HG03280 (cell line): ENCODE results near the gene CCDC157.

Source experiments
- ATAC-seq: cut with Tn5 transposase; IDR thresholded peaks from one replicate; pipeline ENCODE4 v1.9.1; 2021; ENCODE audit warnings: mild to moderate bottlenecking, moderate library complexity; ENCODE audit not compliant: unreplicated experiment

CCDC157 gene

DNA sequence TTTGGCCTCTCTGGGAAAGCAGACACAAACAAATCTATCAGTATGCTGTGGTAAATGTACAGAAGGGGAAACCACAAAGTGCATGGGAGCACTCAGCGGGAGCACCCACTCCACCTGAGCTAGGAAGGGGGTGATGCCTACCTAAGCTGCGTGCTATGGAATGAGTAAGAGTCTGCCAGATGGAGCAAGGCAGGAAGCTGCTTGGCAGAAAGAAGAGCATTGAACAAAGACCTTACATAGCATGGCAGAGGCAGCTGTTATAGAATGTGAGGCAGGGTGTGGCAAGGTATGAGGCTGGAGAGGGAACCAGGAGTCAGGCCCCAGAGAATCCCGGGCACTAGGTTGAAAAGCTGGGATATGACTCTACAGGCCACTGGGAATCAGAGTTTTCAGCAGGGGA, 55.0 kb downstream of the CCDC157 start:
- no peak for ATAC-seq

GRCh38 chr22:30413001-30413400, 56.2 kb downstream of the CCDC157 start:
- ATAC-seq = no peak

DNA sequence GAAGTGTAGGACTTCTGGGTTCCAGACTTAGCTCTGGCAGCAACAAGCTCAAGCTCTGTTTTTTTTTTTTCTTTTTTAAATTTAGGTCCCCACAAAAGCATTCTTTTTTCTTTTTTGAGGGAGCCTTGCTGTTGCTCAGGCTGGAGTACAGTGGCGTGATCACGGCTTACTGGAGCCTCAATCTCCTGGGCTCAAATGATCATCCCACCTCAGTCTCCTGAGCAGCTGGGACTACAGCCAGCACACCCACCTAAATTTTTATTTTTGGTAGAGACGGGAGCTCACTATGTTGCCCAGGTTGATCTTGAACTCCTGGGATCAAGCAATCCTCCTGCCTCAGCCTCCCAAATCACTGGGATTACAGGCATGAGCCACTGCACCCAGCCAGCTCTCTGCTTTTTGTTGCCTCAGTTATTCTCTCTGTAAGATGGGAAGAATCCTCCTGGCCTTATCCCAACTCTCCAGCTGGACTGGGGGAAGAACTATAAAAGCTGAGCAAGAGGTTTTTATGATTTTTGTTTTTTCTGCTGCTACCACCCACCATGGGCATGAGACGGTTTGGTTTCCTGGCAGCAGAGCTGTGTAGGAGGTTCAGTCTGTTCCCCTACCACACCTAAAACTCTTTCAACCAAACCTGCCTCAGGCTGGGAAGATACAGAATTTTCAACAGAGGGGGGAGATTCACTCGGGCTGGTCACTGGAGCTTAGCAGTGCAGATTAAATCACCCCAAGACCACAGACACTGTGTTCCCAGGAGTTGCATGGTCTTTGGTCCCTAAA, 57.1 kb downstream of the CCDC157 start:
- no peak for ATAC-seq

- ATAC-seq = no peak
These were observed 57.8 kb downstream of the CCDC157 start for GRCh38 chr22:30414525-30415047.

- ATAC-seq = no peak
These were observed 59.6 kb downstream of the CCDC157 start for GRCh38 chr22:30416403-30416802.

DNA sequence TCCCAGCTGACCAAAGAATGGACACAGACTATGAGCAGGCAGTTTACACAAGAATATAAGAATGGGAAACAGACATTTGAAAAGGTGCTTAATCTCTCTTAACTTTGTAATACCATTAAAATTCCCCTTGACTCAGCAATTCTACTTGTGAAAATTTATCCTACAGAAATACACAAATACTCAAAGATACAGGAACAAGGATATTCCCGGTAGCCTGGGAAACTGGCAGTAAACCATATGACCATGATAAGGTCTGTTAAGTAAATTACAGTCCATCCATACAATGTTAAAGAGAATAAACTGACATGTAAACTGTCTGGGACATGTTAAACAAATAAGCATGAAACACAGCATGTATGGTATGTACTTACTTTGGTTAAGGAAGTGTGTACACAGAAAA, 60.0 kb downstream of the CCDC157 start:
- no peak for ATAC-seq

- ATAC-seq = no peak
These were observed 63.7 kb downstream of the CCDC157 start for GRCh38 chr22:30420347-30421125.

DNA sequence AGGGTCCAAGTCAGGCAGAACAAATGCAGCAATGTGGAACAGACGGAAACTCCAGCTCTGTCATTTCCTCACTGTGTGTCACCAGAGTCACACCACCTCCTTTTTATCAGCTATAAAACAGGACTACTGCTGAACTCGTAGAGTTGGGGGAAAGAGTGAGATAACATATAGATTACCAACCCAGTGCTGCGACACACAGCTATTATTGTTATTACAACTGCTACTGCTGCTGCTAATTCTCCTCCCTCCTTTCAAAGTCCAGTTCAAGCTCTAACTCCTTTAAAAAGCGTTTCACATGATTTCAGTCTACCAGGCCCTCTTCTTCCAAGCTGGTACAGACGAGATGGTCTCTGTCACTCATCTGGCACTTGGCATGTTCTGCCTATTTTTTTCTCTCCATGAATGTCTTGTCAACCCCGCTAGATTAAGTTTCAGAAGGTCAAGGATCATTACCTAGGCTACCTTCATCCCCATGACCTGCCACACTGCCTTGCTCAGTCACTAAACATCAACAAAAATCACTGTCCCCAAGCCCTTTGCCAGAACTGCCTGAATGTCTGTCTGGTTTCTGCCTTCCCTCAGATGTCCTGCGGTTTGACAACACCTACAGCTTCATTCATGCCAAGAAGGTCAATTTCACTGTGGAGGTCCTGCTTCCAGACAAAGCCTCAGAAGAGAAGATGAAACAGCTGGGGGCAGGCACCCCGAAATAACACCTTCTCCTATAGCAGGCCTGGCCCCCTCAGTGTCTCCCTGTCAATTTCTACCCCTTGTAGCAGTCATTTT, 65.1 kb downstream of the CCDC157 start:
- no peak for ATAC-seq

GRCh38 chr22:30422481-30423300, 65.9 kb downstream of the CCDC157 start:
- no peak for ATAC-seq

DNA sequence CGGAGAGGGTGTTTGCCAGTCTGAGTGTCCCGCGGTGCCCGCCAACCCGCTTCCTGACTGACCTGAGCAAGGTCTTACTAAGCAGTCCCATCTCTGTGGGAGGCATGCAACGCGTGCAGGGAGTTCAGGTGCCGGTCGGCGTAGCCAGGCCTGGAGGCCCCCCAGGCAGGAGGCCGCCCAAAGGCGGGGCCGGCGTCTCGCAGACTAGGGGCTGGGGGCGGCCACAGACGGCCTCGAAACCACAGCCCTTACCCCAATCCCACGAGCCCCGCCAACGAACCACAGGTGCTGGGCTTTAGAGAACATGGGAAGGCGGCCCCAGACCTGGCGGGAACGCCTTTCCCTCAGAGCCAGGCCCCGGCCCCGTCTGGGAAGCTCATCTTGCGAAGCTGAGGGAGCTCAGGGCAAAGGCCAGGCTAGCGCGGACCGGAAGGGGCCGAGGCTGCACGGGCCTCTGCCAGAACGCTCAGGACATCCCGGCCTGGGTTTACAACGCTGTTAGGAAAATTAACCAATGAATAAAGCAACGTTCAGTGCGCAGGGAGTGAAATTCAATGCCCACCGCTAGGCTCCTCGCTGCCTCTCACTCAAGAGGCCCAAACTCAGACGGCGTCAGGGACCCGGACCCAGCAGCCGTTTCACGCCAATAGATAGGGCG, 66.6 kb downstream of the CCDC157 start:
- peak; percentile 17 for ATAC-seq

DNA sequence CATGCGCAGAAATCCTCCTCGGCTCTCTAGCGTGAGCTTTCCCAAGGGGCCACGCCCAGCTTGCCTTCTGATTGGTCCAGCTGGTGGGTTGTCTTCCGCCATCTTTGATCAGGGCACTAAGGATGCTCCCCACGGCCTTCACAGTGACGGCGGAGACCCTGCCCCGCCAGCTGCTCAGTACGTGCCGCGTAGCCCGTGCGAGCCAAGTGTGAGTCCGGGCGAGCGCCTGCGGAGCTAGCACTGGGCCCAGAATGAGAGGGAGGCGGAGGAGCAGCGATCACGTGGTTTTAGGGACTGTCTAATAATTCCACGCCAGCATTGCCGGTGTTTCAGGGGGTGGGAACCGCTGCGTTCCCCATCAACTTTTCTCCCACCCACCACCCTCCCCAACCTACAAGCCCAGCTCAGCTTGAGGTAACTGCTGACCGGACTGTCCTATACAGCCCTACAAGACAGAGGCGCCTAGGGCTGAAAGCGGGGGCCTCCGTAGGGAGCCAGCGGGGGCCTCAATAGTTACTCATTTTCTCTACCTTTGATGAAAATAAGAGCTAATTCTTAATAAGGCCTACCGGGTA, 67.2 kb downstream of the CCDC157 start:
- ATAC-seq = peak; percentile 81

DNA sequence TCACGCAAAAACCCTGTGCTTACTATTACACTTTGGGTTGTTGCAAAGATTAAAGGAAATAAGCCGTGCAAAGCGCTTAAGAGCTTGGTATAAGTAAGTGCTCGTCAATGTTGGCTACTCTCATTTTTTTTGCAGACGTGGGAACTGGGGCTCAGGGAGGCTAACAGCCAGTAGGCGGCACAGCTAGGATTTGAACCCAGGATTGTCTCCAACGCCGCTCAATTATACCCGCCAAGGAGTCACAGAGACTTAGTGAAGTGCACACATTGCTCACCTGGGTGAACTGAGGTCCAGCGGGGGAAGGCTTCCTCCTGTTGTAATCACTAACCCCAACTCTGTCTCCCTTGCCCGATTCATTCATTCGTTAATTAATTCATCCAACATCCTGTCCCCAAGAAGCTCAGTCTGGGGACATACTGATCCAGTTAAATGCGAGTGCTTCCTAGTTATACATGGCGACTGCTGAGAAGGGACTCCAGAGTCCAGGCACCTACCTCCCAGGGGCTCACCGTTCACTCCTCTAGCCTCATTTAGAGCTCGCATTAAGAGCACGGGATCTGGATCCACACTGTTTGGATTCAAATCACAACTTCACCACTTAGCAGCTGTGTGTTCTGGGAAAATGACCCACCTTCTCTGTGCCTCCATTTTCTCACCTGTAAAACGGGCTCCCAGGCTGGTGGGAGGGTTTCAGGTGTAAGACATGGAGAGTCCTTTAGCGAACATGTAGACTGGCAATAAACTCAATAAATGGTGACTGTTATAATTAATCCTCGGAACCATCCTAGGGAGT, 67.9 kb downstream of the CCDC157 start:
- ATAC-seq = no peak

GRCh38 chr22:30425327-30425615, 68.5 kb downstream of the CCDC157 start:
- no peak for ATAC-seq

GRCh38 chr22:30425616-30426387, 69.0 kb downstream of the CCDC157 start, which contains the start of gene MTFP1:
Gene MTFP1, plus strand, starts transcription at chr22:30425768. Its CDS starts 112 bp downstream, at chr22:30425880.
- ATAC-seq = no peak
